Ovary (tissue), 9 donors: Measurements from ENCODE around the gene ATF1. TPM values are rescaled to one million over a fixed set of nuclear protein-coding genes. Genes with fewer than 3 reads are reported as not detected.
"Not testable (repeated sequence)": the region's sequence is repeated elsewhere in the genome, so short reads cannot be mapped to it uniquely, and the experiment has no call there.

Experiments
- DNase-seq, 5 donors: peaks; one replicate each; pipeline ENCODE4 v3.0.0-alpha.2; 2019 to 2020
- H3K27ac ChIP-seq, 2 donors: fragments of 200-600 bp; one replicate each; pipeline versions ENCODE4 v1.5.1 to v1.8.0; 2019 to 2022
- H3K27me3 ChIP-seq: fragments of 200-600 bp; one replicate; pipeline ENCODE4 v1.8.0; 2022
- H3K36me3 ChIP-seq: fragments of 200-600 bp; sonication (generic); one replicate; pipeline ENCODE4 v1.5.1; 2019
- H3K4me1 ChIP-seq: one replicate; pipeline ENCODE4 v1.8.1; 2013; ENCODE audit warnings: mild to moderate bottlenecking, moderate library complexity; ENCODE audit not compliant: insufficient read depth
- H3K4me3 ChIP-seq: fragments of 200-600 bp; sonication (generic); one replicate; pipeline ENCODE4 v1.5.1; 2017
- H3K9me3 ChIP-seq, 2 donors: fragments of 200-600 bp in 1 of 2; sonication (generic) in 1 of 2; one replicate each; pipeline versions ENCODE4 v1.5.1 to v1.8.1; 2013 to 2019; ENCODE audit warnings: mild to moderate bottlenecking in 1 of 2, moderate library complexity in 1 of 2
- EP300 ChIP-seq: sonication (generic); formaldehyde crosslinking; IDR thresholded peaks from one replicate; pipeline ENCODE4 v1.6.1; 2017; ENCODE audit warnings: antibody characterized with exemption
- POLR2A ChIP-seq: fragments of 450-650 bp; IDR thresholded peaks from one replicate; pipeline ENCODE4 v1.6.1; 2017; ENCODE audit warnings: antibody characterized with exemption, mild to moderate bottlenecking, moderate library complexity
- WGBS, 3 donors: extraction: QIAGEN DNeasy Blood & Tissue Kit in 1 of 3; methylation state at CpG; one replicate each; pipeline versions ENCODE4 v1.1.5 to v1.1.7; 2013 to 2017; 5-methylcytosine and 5-hydroxymethylcytosine counted together
- intact Hi-C, 4 donors: fragments of 100-400 bp; cut with DNase I; formaldehyde crosslinking; loops; one replicate each; pipeline versions ENCODE4 v1.11.0 to v1.15.1; 2022 to 2023
- polyA plus RNA-seq, 2 donors: library from polyadenylated mRNA; stranded (reverse); fragments of 200-250 nt in 1 of 2; fragments of 350-450 nt in 1 of 2; fragmentation: Illumina TruSeq in 1 of 2; extraction: RNeasy Lipid Tissue Mini Kit (QIAGEN cat#74804) in 1 of 2; gene quantifications; one replicate each; pipeline ENCODE4 v1.2.3, GENCODE V29; 2013 to 2014
- total RNA-seq, 7 donors: library from RNA; depleted of rRNA in 2 of 7; stranded (reverse); fragments of >200 nt in 2 of 7; fragmentation: NEBNext Ultra II Directional in 3 of 7; extraction: Animal tissue kit (Norgen Biotek cat#: 25700) in 3 of 7; gene quantifications; one replicate each; pipeline versions ENCODE4 v1.1.0 to v1.2.4, GENCODE V29; 2016 to 2023
- TF ChIP-seq, protein P1 (sequence below), 3 donors: fragments of 450-650 bp in 2 of 3; fragments of 200-600 bp in 1 of 3; IDR thresholded peaks; one replicate each; pipeline versions ENCODE4 v1.5.1 to v1.8.0; 2016 to 2022; ENCODE audit warnings: antibody characterized with exemption in 3 of 3, mild to moderate bottlenecking in 1 of 3
- donor health status: DM: no; HTN: no; CAD: no; lungs with moderate emphysema.
- donor health status: DM: no; HTN: no; CAD: no.
- donor health status: Bipolar disorder and iron deficiency.
- donor health status: DM: yes; HTN: yes; CAD: no.
- donor health status: DM: no; HTN: no; CAD: no.
- donor health status: DM: yes; HTN: yes; CAD: no.

ATF1 gene
- total and polyA plus RNA-seq, 9 donors = 17.9 to 55.6 (median 41.3) TPM

DNA sequence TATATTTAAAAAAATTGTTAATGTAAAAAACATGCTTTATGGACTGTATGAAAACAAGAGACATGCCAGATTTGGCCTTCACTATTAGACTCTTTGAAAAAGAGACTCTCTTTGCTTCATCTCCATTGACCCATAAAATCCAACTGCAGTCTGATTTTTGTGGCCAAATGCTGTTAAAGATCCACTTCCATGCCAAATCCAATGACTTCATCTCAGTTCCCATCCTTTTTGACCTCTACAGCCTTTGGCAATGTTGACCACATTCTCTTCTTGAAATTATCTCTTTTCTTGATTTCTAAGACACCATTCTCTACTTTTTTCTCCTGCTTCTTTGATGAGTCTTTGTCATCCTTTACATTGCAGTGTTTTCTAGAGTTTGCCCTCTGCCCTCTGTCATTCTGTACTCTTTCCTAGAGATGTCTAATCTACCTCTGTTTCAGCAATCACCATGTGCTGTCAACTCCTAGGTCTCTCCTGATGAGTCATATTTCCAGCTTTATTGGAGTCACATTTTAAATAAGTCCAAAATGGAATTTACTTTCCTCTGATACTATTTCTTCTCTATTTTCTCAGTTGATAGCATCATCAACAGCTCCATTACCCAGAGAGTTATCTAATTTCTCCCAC, 81.2 kb downstream of the ATF1 start:
- DNase-seq = no peak
- Histone ChIP-seq H3K9me3 (no peaks in the 10 kb centered on the region), H3K4me1 (no peaks in the 10 kb centered on the region), H3K27me3 (no peaks in the 10 kb centered on the region), H3K4me3 (no peak overlapping the region), H3K36me3 (no peaks in the 10 kb centered on the region), H3K27ac (no peak overlapping the region)
- TF ChIP-seq EP300 = no peak
- TF ChIP-seq POLR2A = no peak
- TF ChIP-seq, protein P1, sequence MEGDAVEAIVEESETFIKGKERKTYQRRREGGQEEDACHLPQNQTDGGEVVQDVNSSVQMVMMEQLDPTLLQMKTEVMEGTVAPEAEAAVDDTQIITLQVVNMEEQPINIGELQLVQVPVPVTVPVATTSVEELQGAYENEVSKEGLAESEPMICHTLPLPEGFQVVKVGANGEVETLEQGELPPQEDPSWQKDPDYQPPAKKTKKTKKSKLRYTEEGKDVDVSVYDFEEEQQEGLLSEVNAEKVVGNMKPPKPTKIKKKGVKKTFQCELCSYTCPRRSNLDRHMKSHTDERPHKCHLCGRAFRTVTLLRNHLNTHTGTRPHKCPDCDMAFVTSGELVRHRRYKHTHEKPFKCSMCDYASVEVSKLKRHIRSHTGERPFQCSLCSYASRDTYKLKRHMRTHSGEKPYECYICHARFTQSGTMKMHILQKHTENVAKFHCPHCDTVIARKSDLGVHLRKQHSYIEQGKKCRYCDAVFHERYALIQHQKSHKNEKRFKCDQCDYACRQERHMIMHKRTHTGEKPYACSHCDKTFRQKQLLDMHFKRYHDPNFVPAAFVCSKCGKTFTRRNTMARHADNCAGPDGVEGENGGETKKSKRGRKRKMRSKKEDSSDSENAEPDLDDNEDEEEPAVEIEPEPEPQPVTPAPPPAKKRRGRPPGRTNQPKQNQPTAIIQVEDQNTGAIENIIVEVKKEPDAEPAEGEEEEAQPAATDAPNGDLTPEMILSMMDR (IDR thresholded peaks at IDR 0.05) = no peak
- intact Hi-C loops = no loop called here

- TF ChIP-seq EP300 (no peak), POLR2A (no peak)
- TF ChIP-seq, protein P1 (IDR thresholded peaks at IDR 0.05) = no peak
- Histone ChIP-seq H3K4me1 (no peaks in the 10 kb centered on the region), H3K27me3 (no peaks in the 10 kb centered on the region), H3K9me3 (no peaks in the 10 kb centered on the region), H3K4me3 (no peak overlapping the region), H3K27ac (no peak overlapping the region), H3K36me3 (no peaks in the 10 kb centered on the region)
- intact Hi-C loops = no loop called here
- 83 to 86% (median 84%) methylated on average over 2 of the region's 2 CpGs for WGBS, 3 donors
- no peak for DNase-seq
Observed at GRCh38 chr12:50848963-50849362, 85.1 kb downstream of the ATF1 start.

DNA sequence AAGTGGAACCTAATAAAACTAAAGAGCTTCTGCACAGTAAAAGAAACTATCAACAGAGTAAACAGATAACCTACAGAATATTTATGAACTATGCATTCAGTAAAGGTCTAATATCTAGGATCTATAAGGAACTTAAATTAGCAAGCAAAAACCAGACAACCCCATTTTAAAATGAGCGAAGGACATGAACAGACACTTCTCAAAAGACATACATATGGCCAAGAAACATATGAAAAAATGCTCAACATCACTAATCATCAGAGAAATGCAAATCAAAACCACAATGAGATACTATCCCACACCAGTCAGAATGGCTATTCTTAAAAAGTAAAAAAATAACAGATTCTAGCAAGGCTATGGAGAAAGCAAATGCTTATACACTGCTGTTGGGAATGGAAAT, 91.3 kb downstream of the ATF1 start:
- intact Hi-C loops, H3K9me3 ChIP-seq, H3K4me3 ChIP-seq: not testable (repeated sequence)

GRCh38 chr12:50855679-50856078, 91.8 kb downstream of the ATF1 start:
- H3K27ac ChIP-seq, H3K36me3 ChIP-seq, DNase-seq, H3K4me3 ChIP-seq, H3K4me1 ChIP-seq, intact Hi-C loops, H3K27me3 ChIP-seq, H3K9me3 ChIP-seq: not testable (repeated sequence)
- WGBS, 3 donors = 87 to 94% (median 90%) methylated on average over 2 of the region's 2 CpGs

More for the DNA sequence above, 91.3 kb downstream of the ATF1 start:
- H3K36me3 ChIP-seq, H3K27ac ChIP-seq, H3K4me1 ChIP-seq, H3K27me3 ChIP-seq, DNase-seq: not testable (repeated sequence)
- WGBS, 3 donors = 94 to 100% (median 100%) methylated on average over 1 of the region's 1 CpG

GRCh38 chr12:50859621-50860310, 95.9 kb downstream of the ATF1 start:
- Histone ChIP-seq H3K36me3 (no peaks in the 10 kb centered on the region), H3K27ac (no peak overlapping the region), H3K4me1 (no peaks in the 10 kb centered on the region), H3K4me3 (no peak overlapping the region), H3K9me3 (no peaks in the 10 kb centered on the region), H3K27me3 (no peaks in the 10 kb centered on the region)
- 65 to 70% (median 65%) methylated on average over 4 of the region's 4 CpGs for WGBS, 3 donors
- TF ChIP-seq POLR2A (no peak), EP300 (no peak)
- TF ChIP-seq, protein P1 (IDR thresholded peaks at IDR 0.05) = no peak
- intact Hi-C loops = no loop called here
- no peak for DNase-seq
